ENCODE results near the gene CCL27. TPM values are rescaled to one million over a fixed set of nuclear protein-coding genes. Genes with fewer than 3 reads are reported as not detected.
A peak's percentile ranks its signal among the peaks of the same experiment; 100 is the strongest.

CCL27 gene
- total RNA-seq, 1 donor from 2014 or later, result 0.52 TPM

- H3K27ac Mint-ChIP-seq (ENCODE audit: unreplicated experiment), result peak within 1 kb of the TSS; percentile 66
- peak within 1 kb of the TSS; percentile 76 for H3K4me3 ChIP-seq (ENCODE audit: insufficient read depth, low read depth, low read length)
- H3K36me3 Mint-ChIP-seq (ENCODE audit: low read depth, unreplicated experiment), result peaks cover 3% of the 10 kb centered on the region
- peak; percentile 87 for DNase-seq (ENCODE audit: low read depth)
- H3K4me3 Mint-ChIP-seq (ENCODE audit: unreplicated experiment), result peak within 1 kb of the TSS; percentile 87
- H3K4me1 ChIP-seq (ENCODE audit: insufficient read depth, low read length), result peaks cover 16% of the 10 kb centered on the region
- no peaks in the 10 kb centered on the region for H3K9me3 Mint-ChIP-seq (ENCODE audit: unreplicated experiment)
- H3K9me3 ChIP-seq (ENCODE audit: insufficient read depth, low read depth, low read length), result no peaks in the 10 kb centered on the region
- no peaks in the 10 kb centered on the region for H3K36me3 ChIP-seq (ENCODE audit: insufficient read depth, low read length)
- peaks cover 4% of the 10 kb centered on the region for H3K4me1 Mint-ChIP-seq (ENCODE audit: low read depth, unreplicated experiment)
- H3K27ac ChIP-seq (ENCODE audit: low read depth, low read length), result peak within 1 kb of the TSS; percentile 53
- H3K9ac ChIP-seq (ENCODE audit: low read length), result peak within 1 kb of the TSS; percentile 83
- H3K27me3 Mint-ChIP-seq (ENCODE audit: low read depth, unreplicated experiment), result peaks cover 2% of the 10 kb centered on the region
- peak within 1 kb of the TSS; percentile 99 for H3K4me2 ChIP-seq (ENCODE audit: low read length)
- no peaks in the 10 kb centered on the region for H3K27me3 ChIP-seq (ENCODE audit: insufficient read depth, low read length)
- peak within 1 kb of the TSS; percentile 99 for H2AFZ ChIP-seq (ENCODE audit: low read depth, low read length)
- H4K20me1 ChIP-seq (ENCODE audit: insufficient read depth, low read length), result peaks cover 27% of the 10 kb centered on the region
- H3K79me2 ChIP-seq (ENCODE audit: insufficient read depth, low read length), result peaks cover 25% of the 10 kb centered on the region
- TF ChIP-seq, protein P1, sequence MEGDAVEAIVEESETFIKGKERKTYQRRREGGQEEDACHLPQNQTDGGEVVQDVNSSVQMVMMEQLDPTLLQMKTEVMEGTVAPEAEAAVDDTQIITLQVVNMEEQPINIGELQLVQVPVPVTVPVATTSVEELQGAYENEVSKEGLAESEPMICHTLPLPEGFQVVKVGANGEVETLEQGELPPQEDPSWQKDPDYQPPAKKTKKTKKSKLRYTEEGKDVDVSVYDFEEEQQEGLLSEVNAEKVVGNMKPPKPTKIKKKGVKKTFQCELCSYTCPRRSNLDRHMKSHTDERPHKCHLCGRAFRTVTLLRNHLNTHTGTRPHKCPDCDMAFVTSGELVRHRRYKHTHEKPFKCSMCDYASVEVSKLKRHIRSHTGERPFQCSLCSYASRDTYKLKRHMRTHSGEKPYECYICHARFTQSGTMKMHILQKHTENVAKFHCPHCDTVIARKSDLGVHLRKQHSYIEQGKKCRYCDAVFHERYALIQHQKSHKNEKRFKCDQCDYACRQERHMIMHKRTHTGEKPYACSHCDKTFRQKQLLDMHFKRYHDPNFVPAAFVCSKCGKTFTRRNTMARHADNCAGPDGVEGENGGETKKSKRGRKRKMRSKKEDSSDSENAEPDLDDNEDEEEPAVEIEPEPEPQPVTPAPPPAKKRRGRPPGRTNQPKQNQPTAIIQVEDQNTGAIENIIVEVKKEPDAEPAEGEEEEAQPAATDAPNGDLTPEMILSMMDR (IDR thresholded peaks at IDR 0.05; ENCODE audit: insufficient read depth, low read depth, low read length), result no peak
- TF ChIP-seq EZH2 (IDR thresholded peaks at IDR 0.05; ENCODE audit: insufficient read depth, low read length), result no peak
- no peak for FAIRE-seq
These were observed 24.9 kb downstream of the CCL27 start, which contains the start of gene SIGMAR1 for GRCh38 chr9:34637356-34638137. Gene SIGMAR1 (minus strand): TSS chr9:34637787. CDS start chr9:34637697, 90 bp downstream.

GRCh38 chr9:34636791-34637355 is 25.6 kb downstream of the CCL27 start:
- H3K36me3 Mint-ChIP-seq (ENCODE audit: low read depth, unreplicated experiment), result peaks cover 3% of the 10 kb centered on the region
- Histone ChIP-seq H3K36me3 (ENCODE audit: insufficient read depth, low read length) (no peaks in the 10 kb centered on the region), H2AFZ (ENCODE audit: low read depth, low read length) (peak overlapping the region; percentile 99), H3K4me1 (ENCODE audit: insufficient read depth, low read length) (peaks cover 16% of the 10 kb centered on the region), H4K20me1 (ENCODE audit: insufficient read depth, low read length) (peaks cover 27% of the 10 kb centered on the region), H3K9ac (ENCODE audit: low read length) (peak overlapping the region; percentile 83), H3K9me3 (ENCODE audit: insufficient read depth, low read depth, low read length) (no peaks in the 10 kb centered on the region), H3K4me3 (ENCODE audit: insufficient read depth, low read depth, low read length) (peak overlapping the region; percentile 76), H3K27me3 (ENCODE audit: insufficient read depth, low read length) (no peaks in the 10 kb centered on the region), H3K79me2 (ENCODE audit: insufficient read depth, low read length) (peaks cover 25% of the 10 kb centered on the region), H3K27ac (ENCODE audit: low read depth, low read length) (peak overlapping the region; percentile 53), H3K4me2 (ENCODE audit: low read length) (peak overlapping the region; percentile 99)
- peaks cover 4% of the 10 kb centered on the region for H3K4me1 Mint-ChIP-seq (ENCODE audit: low read depth, unreplicated experiment)
- no peaks in the 10 kb centered on the region for H3K9me3 Mint-ChIP-seq (ENCODE audit: unreplicated experiment)
- peaks cover 7% of the 10 kb centered on the region for H3K27me3 Mint-ChIP-seq (ENCODE audit: low read depth, unreplicated experiment)
- no peak for TF ChIP-seq EZH2 (IDR thresholded peaks at IDR 0.05; ENCODE audit: insufficient read depth, low read length)
- TF ChIP-seq, protein P1 (IDR thresholded peaks at IDR 0.05; ENCODE audit: insufficient read depth, low read depth, low read length), result no peak
- FAIRE-seq (no peak), DNase-seq (ENCODE audit: low read depth) (no peak)
- H3K27ac Mint-ChIP-seq (ENCODE audit: unreplicated experiment), result peak overlapping the region; percentile 53
- peak overlapping the region; percentile 87 for H3K4me3 Mint-ChIP-seq (ENCODE audit: unreplicated experiment)

Measured in astrocyte (in vitro differentiated cells and primary cell).